ENCODE data around the gene DAND5. TPM values are rescaled to one million over a fixed set of nuclear protein-coding genes. Genes with fewer than 3 reads are reported as not detected.

Gene DAND5
- total and polyA plus RNA-seq, 2 of the 13 experiments (the other 11 are each of a cell fraction or from before 2014, with no cell fraction given), result 0.04 TPM; not detected in 1

- TF ChIP-seq NR2F1 (CRISPR knock-in tag; IDR thresholded peaks at IDR 0.05) (no peak), ZFP1 (CRISPR knock-in tag; IDR thresholded peaks at IDR 0.05) (no peak), SNAPC2 (CRISPR knock-in tag; IDR thresholded peaks at IDR 0.05) (0 out of 2 replicates have a peak, but pooled peaks have one; percentile 35), MED8 (CRISPR knock-in tag; IDR thresholded peaks at IDR 0.05; ENCODE audit: insufficient replicate concordance) (no peak), ONECUT2 (CRISPR knock-in tag; IDR thresholded peaks at IDR 0.05) (no peak), ARNTL (CRISPR knock-in tag; IDR thresholded peaks at IDR 0.05) (no peak; the same call in 1 of the 2 replicates), NPAS2 (CRISPR knock-in tag; IDR thresholded peaks at IDR 0.05; ENCODE audit: borderline replicate concordance) (no peak), RCOR2 (CRISPR knock-in tag; IDR thresholded peaks at IDR 0.05) (no peak), ZC3H13 (CRISPR knock-in tag; IDR thresholded peaks at IDR 0.05) (no peak), SALL1 (CRISPR knock-in tag; IDR thresholded peaks at IDR 0.05) (peak; percentile 56), ZNF883 (CRISPR knock-in tag; IDR thresholded peaks at IDR 0.05; ENCODE audit: not compliant biosample characterization) (peak; percentile 64), NR0B2 (CRISPR knock-in tag; IDR thresholded peaks at IDR 0.05) (no peak), SETDB1 (CRISPR knock-in tag; IDR thresholded peaks at IDR 0.05; ENCODE audit: borderline replicate concordance) (no peak), ZNF350 (CRISPR knock-in tag; IDR thresholded peaks at IDR 0.05; ENCODE audit: borderline replicate concordance, low read depth) (no peak; the same call in 1 of the 2 replicates), ZBTB46 (CRISPR knock-in tag; IDR thresholded peaks at IDR 0.05; ENCODE audit: borderline replicate concordance) (peak; percentile 30; the same call in 1 of the 2 replicates), AHDC1 (CRISPR knock-in tag; IDR thresholded peaks at IDR 0.05; ENCODE audit: borderline replicate concordance) (no peak), ZNF329 (CRISPR knock-in tag; IDR thresholded peaks at IDR 0.05; ENCODE audit: low read depth) (0 out of 2 replicates have a peak, but pooled peaks have one; percentile 24), ZMYM2 (CRISPR knock-in tag; IDR thresholded peaks at IDR 0.05) (peak; percentile 74; the same call in 1 of the 2 replicates), EP300 (IDR thresholded peaks at IDR 0.05; ENCODE audit: low read depth in 2 of 2, low read length in 2 of 2) (no peak), EP300 (CRISPR knock-in tag; IDR thresholded peaks at IDR 0.05; ENCODE audit: borderline replicate concordance) (no peak), RARA (CRISPR knock-in tag; IDR thresholded peaks at IDR 0.05) (peak; percentile 49; the same call in 1 of the 2 replicates)
These were observed 27.2 kb downstream of the DAND5 start (continued) for GRCh38 chr19:12996406-12997094.

Data from HepG2 (cell line).